RPMI7951 (cell line): ENCODE results near the gene TNNC2. TPM values are rescaled to one million over a fixed set of nuclear protein-coding genes. Genes with fewer than 3 reads are reported as not detected.
"Not testable (repeated sequence)": the region's sequence is repeated elsewhere in the genome, so short reads cannot be mapped to it uniquely, and the experiment has no call there.

Experiments used
- DNase-seq: peaks from one replicate; pipeline ENCODE4 v3.0.0-alpha.2; 2012; ENCODE audit warnings: low read depth
- total RNA-seq: library from RNA; depleted of rRNA; stranded (reverse); fragments of >200 nt; shearing (Covaris generic); gene quantifications from 2 replicates; pipeline ENCODE4 v1.2.3, GENCODE V29; 2014

Gene TNNC2
- total RNA-seq, 1 experiment from 2014 or later = 0.36 TPM

DNA sequence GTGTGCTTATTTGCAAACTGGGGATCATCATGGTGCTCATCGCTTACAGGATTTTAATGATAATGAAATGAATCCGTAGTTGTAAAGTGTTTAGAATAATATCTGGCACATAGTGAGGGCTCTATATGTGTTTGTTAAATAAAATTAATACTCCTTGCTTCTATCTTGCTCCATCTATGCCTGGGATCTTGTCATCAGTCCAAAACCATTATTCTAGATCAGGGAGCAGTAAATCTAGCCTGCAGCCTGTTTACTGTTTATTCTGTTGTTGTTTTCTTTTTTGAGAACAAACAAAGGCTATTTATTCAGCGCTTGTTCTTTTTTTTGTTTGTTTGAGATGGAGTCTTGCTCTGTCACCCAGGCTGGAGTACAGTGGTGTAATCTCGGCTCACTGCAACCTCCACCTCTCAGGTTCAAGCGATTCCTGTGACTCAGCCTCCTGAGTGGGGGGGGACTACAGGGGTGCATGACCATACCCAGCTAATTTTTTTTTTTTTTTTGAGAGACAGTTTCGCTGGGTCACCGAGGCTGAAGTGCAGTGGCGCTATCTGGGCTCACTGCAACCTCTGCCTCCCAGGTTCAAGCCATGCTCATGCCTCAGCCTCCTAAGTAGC lies 22.0 kb upstream of the TNNC2 start:
- DNase-seq = no peak

DNA sequence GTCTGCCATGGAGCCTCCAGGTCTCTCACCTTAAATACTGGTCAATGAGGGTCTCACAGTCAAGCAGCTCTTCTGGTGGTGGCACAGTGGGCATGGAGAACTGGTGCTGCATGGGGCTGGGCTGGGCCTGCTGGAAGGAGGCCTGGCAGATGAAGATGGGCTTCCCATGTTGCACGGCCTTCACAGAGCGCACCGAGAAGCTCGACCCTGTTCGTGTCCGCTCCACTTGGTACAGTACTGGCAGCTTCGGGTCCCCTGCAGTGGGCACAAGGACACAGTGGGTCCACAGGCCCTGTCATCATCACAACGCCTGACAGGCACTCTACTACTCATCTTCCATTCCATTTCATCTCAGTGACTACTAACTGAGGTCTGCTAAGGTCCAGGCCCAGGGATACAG lies 21.3 kb upstream of the TNNC2 start:
- no peak for DNase-seq

- DNase-seq = no peak
These were observed 18.3 kb upstream of the TNNC2 start for GRCh38 chr20:45845452-45845851.

- DNase-seq = no peak
These were observed 16.4 kb upstream of the TNNC2 start for GRCh38 chr20:45843506-45843905.

DNA sequence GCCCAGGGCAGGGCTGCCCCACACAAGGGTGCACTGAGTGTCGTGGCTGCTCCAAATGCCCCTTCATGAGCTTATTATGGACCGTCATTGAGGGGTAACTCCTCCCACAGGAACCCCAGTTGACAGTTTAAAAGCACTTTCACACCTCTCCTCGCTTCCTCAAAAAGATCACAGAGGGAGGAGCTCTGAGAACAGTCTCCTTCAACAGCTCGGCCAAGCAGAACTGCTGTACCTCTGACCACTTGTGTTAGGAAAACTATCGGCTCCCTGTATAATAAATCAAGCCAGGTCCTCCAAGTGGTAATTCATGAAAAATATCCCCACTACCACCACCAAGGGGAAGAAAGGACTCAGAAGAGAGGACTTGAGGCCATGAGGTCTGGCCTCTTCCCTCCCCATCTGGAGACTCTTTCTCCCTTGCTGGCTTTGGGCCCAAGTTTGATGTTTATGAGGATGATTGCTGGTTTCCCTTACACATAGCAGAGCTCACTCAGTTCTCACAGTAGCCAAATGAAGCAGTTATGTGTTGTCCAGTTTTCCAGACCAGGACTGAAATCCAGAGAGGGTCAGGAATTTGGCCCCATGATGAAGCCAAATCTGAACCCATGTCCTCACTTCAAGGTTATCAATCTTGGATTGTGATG lies 15.2 kb upstream of the TNNC2 start:
- peak; percentile 47 for DNase-seq

DNA sequence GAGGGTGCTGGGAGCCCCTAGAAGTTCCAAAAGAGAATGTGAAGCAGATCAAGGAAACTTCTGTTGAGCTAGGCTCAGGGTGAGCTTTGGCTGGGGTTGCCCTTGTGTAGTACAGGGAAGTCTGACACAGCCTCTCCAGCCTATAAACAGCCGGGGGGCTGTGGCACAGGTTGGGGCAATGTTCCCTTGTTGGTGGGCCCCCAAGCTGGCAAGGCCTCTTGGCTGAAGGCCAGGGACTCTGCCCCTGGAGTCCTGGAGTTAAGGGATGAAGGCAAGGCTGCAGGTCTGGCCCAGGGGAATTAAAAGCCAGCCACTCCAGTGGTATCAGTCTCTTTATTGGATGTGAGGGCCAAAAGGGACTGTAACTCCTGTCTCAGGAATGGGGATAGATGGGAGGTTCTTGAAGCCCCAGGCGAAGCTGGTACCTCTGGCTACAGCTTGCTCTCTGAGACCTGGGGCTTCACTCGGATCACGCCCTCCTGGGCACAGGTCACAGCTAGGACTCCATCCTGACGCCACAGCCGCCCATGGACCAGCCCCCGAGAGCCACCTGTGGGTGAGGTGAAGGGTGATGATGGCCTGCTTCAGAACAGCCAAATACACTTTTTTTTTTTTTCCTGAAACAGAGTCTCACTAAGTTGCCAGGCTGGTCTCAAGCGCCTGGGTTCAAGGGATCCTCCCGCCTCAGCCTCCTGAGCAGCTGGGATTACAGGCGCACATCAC lies 14.5 kb upstream of the TNNC2 start:
- no peak for DNase-seq

DNA sequence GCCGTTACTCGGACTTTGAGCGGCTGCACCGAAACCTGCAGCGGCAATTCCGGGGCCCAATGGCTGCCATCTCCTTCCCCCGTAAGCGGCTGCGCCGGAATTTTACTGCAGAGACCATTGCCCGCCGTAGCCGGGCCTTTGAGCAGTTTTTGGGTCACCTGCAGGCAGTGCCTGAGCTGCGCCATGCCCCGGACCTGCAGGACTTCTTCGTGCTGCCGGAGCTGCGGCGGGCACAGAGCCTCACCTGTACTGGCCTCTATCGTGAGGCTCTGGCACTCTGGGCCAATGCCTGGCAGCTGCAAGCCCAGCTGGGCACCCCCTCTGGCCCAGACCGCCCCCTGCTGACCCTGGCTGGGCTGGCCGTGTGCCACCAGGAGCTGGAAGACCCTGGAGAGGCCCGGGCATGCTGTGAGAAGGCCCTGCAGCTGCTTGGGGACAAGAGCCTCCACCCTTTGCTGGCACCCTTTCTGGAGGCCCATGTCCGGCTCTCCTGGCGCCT lies 13.6 kb upstream of the TNNC2 start:
- DNase-seq = no peak

- no peak for DNase-seq
These were observed 9.7 kb upstream of the TNNC2 start for GRCh38 chr20:45836841-45837240.

GRCh38 chr20:45835825-45836224 lies 8.7 kb upstream of the TNNC2 start:
- DNase-seq = peak; percentile 91

DNA sequence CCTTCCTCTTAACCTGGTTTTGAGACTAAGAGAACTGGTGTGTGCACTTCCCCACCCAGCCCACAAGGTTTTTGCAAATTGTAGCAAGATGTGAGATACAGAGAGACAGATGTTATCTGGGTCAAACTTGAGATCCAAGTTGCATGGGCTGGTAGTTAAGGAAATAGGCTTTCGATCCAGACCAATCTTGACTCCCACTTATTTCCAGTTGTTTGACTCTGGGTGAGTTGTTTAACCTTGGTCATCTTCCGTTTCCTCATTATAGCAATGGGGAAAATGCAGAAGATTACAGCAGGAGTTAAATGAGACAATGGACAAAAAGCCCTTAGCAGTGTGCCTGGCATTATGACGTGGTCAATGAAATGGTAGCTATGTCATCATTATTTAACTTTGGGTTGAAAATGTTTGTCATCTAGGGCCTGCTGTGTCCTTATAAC lies 8.2 kb upstream of the TNNC2 start:
- no peak for DNase-seq

- no peak for DNase-seq
These were observed 7.7 kb upstream of the TNNC2 start for GRCh38 chr20:45834797-45835161.

GRCh38 chr20:45833883-45834796 lies 7.0 kb upstream of the TNNC2 start:
- DNase-seq = peak; percentile 77

- DNase-seq = peak; percentile 98
These were observed 6.1 kb upstream of the TNNC2 start, which contains the start of gene SNX21 for GRCh38 chr20:45833030-45833882. Gene SNX21 (plus strand): TSS chr20:45833799. CDS start chr20:45833920, 121 bp downstream.

- DNase-seq = no peak
These were observed 5.5 kb upstream of the TNNC2 start for GRCh38 chr20:45832619-45833018.

GRCh38 chr20:45829673-45830106 lies 2.6 kb upstream of the TNNC2 start:
- DNase-seq = not testable (repeated sequence)

- DNase-seq = no peak
These were observed 1.5 kb upstream of the TNNC2 start for GRCh38 chr20:45828589-45828988.

- no peak for DNase-seq
These were observed 600 bp upstream of the TNNC2 start for GRCh38 chr20:45827712-45828111.

DNA sequence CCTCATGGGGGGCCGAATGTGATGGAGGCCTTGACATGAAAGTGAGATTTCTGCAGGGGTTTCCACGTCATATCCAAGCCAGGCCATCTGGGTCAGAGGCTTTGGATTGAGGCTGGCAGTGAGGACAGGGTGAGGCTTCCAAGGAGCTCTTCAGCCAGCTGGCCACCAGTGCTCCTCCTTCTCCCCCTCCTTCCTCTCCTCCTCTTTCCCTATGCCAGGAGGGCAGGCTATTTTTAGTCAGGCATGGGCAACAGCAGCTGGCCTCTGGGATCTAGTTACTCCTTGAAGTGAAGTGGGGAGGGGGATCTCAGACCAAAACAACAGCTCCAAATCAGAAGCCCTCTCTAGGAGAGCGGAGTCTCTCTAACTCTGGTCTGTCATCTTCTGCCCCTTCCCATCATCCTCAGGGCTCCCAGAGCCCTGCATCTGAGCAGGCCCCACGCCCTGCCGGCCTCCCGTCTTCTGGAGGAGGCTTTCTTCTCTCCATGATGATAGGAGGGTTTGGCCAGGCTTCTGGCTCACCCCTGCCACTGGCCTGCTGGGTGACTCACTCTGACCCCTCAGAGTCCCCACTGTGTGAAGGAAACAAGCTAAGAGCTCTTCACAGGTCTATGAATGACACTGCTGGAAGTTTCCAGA lies 612 bp downstream of the TNNC2 start:
- peak; percentile 64 for DNase-seq

GRCh38 chr20:45823949-45824835 lies 2.9 kb downstream of the TNNC2 start:
- DNase-seq = peak; percentile 57
